Neuronal stem cell (in vitro differentiated cells): ENCODE results near the gene BCAS1.

Experiments used
- DNase-seq: peaks from one replicate; pipeline ENCODE4 v3.0.0-alpha.2; 2013; ENCODE audit warnings: low spot score
- H2AFZ ChIP-seq: one replicate; pipeline ENCODE4 v1.6.1; 2013; ENCODE audit warnings: mild to moderate bottlenecking, low read length, inconsistent platforms
- H2AK5ac ChIP-seq: 2 replicates; pipeline ENCODE4 v1.6.1; 2013; ENCODE audit warnings: low read depth, mild to moderate bottlenecking, inconsistent platforms, low read length, moderate library complexity, mixed read lengths
- H2BK120ac ChIP-seq: 2 replicates; pipeline ENCODE4 v1.6.1; 2013; ENCODE audit warnings: low read depth, mild to moderate bottlenecking, inconsistent platforms, low read length, moderate library complexity, mixed read lengths
- H2BK12ac ChIP-seq: one replicate; pipeline ENCODE4 v1.6.1; 2013; ENCODE audit warnings: low read length, inconsistent platforms
- H2BK15ac ChIP-seq: 2 replicates; pipeline ENCODE4 v1.6.1; 2013; ENCODE audit warnings: mild to moderate bottlenecking, low read length, inconsistent platforms, mixed read lengths
- H2BK5ac ChIP-seq: one replicate; pipeline ENCODE4 v1.6.1; 2013; ENCODE audit warnings: inconsistent platforms, mild to moderate bottlenecking, low read length, moderate library complexity
- H3K14ac ChIP-seq: one replicate; pipeline ENCODE4 v1.6.1; 2013; ENCODE audit warnings: low read length, inconsistent platforms
- H3K18ac ChIP-seq: 2 replicates; pipeline ENCODE4 v1.6.1; 2013; ENCODE audit warnings: low read length, inconsistent platforms
- H3K23ac ChIP-seq: 2 replicates; pipeline ENCODE4 v1.6.1; 2013; ENCODE audit warnings: low read depth, mild to moderate bottlenecking, mixed read lengths, low read length, inconsistent platforms; ENCODE audit not compliant: poor library complexity
- H3K27ac ChIP-seq: replicated peaks from 3 replicates; pipeline ENCODE4 v1.5.1; 2013; ENCODE audit warnings: low read length, inconsistent platforms
- H3K27me3 ChIP-seq, 3 experiments: 2 replicates each; pipeline ENCODE4 v1.6.1; 2013; ENCODE audit warnings: low read length in 3 of 3, mild to moderate bottlenecking in 2 of 3, inconsistent platforms in 1 of 3, low read depth in 1 of 3, mixed read lengths in 1 of 3, moderate library complexity in 1 of 3; ENCODE audit not compliant: control insufficient read depth in 3 of 3, insufficient read depth in 3 of 3
- H3K36me3 ChIP-seq, 2 donors: replicated peaks in 1 of 2; 2 replicates each; pipeline ENCODE4 v1.6.1; 2013; ENCODE audit warnings: low read length in 2 of 2; ENCODE audit not compliant: control insufficient read depth in 2 of 2, insufficient read depth in 2 of 2
- H3K4ac ChIP-seq: 2 replicates; pipeline ENCODE4 v1.6.1; 2013; ENCODE audit warnings: inconsistent platforms, mild to moderate bottlenecking, low read length, moderate library complexity
- H3K4me1 ChIP-seq, 2 donors: 1 replicate in 1 of 2; 2 replicates in 1 of 2; pipeline ENCODE4 v1.6.1; 2013; ENCODE audit warnings: low read length in 2 of 2, low read depth in 1 of 2; ENCODE audit not compliant: control insufficient read depth in 2 of 2, insufficient read depth in 1 of 2
- H3K4me2 ChIP-seq: one replicate; pipeline ENCODE4 v1.6.1; 2013; ENCODE audit warnings: mild to moderate bottlenecking, low read length, inconsistent platforms; ENCODE audit not compliant: insufficient read depth, poor library complexity, severe bottlenecking
- H3K4me3 ChIP-seq, 2 donors: 2 replicates each; pipeline ENCODE4 v1.5.1; 2013; ENCODE audit warnings: low read length in 2 of 2, mild to moderate bottlenecking in 2 of 2, inconsistent platforms in 1 of 2, moderate library complexity in 1 of 2
- H3K79me1 ChIP-seq: one replicate; pipeline ENCODE4 v1.6.1; 2013; ENCODE audit warnings: low read depth, mild to moderate bottlenecking, inconsistent platforms, low read length, moderate library complexity
- H3K9ac ChIP-seq: one replicate; pipeline ENCODE4 v1.6.1; 2013; ENCODE audit warnings: mild to moderate bottlenecking, low read depth, low read length, inconsistent platforms; ENCODE audit not compliant: poor library complexity
- H3K9me3 ChIP-seq, 2 donors: replicated peaks in 1 of 2; 2 replicates each; pipeline versions ENCODE3 to v1.6.1; 2013; ENCODE audit warnings: low read length in 2 of 2, mild to moderate bottlenecking in 2 of 2, inconsistent platforms in 1 of 2, low read depth in 1 of 2, mixed read lengths in 1 of 2, moderate library complexity in 1 of 2; ENCODE audit not compliant: control insufficient read depth in 2 of 2, insufficient read depth in 1 of 2
- H4K8ac ChIP-seq: one replicate; pipeline ENCODE4 v1.6.1; 2013; ENCODE audit warnings: low read depth, mild to moderate bottlenecking, inconsistent platforms, low read length, moderate library complexity
- H4K91ac ChIP-seq: one replicate; pipeline ENCODE4 v1.6.1; 2013; ENCODE audit warnings: low read length, low read depth, mild to moderate bottlenecking, inconsistent platforms; ENCODE audit not compliant: poor library complexity
- WGBS, 2 donors: extraction: QIAGEN DNeasy Blood & Tissue Kit; methylation state at CpG; one replicate each; pipeline ENCODE4 v1.1.7; 2013; ENCODE audit warnings: missing lambda C conversion rate in 2 of 2, mixed read lengths in 1 of 2; ENCODE audit not compliant: insufficient read length in 2 of 2, insufficient replicate concordance in 1 of 2; ENCODE audit errors: extremely low coverage in 2 of 2; 5-methylcytosine and 5-hydroxymethylcytosine counted together

Gene BCAS1

DNA sequence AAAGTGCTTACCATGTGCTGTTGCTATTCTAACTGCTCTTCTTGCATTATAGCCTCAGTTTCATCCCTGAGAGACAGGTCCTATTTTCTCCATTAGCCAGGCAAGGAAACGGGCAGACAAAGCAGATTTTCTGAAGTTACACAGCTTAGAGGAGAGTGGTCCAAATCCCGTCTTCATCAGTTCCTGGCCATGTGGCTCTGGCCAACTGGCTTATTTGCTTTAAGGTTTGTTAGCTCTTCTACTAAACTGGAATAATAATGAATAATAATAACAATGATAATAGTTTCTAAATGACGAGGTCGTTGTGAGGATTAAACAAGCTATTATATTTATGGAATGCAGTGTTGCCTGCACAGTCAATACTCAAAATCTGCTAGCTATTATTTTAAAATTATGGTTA is 35.8 kb upstream of the BCAS1 start:
- no peak overlapping the region for H2BK15ac ChIP-seq
- WGBS, 2 donors: no CpG with 5 or more reads among the region's 4 CpGs
- no peaks in the 10 kb centered on the region for H3K4me1 ChIP-seq
- no peak overlapping the region for H3K23ac ChIP-seq
- H2AFZ ChIP-seq: no peak overlapping the region
- H4K8ac ChIP-seq: no peak overlapping the region
- H2BK5ac ChIP-seq: no peak overlapping the region
- no peaks in the 10 kb centered on the region for H3K79me1 ChIP-seq
- DNase-seq: no peak
- no peak overlapping the region for H3K14ac ChIP-seq
- no peak overlapping the region for H4K91ac ChIP-seq
- H3K4me3 ChIP-seq: no peak overlapping the region
- no peak overlapping the region for H2BK12ac ChIP-seq
- H3K9me3 ChIP-seq: no peaks in the 10 kb centered on the region
- H2BK120ac ChIP-seq: no peak overlapping the region
- H3K27ac ChIP-seq: no peak overlapping the region
- H2AK5ac ChIP-seq: no peak overlapping the region
- H3K4me2 ChIP-seq: no peak overlapping the region
- H3K36me3 ChIP-seq: no peaks in the 10 kb centered on the region
- H3K9ac ChIP-seq: no peak overlapping the region
- H3K27me3 ChIP-seq: no peaks in the 10 kb centered on the region
- no peak overlapping the region for H3K4ac ChIP-seq
- H3K18ac ChIP-seq: no peak overlapping the region

DNA sequence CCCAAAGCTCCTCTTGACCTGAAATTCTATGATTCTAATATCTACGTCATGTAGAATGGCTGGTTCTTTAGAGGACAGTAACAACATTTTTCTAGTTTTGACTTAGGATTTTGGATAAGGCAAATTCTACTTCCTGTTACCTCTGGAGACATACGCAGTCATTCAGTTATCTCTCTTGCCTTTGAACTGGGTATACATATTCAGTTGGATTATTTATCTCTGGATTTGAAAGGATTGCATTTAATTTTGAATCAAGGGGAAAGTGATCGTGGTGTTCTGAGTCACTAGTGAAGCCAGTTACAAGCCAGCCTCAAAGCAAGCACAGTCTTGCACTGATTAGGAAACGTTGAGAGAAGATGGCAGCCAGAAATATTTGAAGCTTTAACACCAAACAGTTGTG is 35.3 kb upstream of the BCAS1 start:
- Histone ChIP-seq H2BK120ac (no peak overlapping the region), H3K79me1 (no peaks in the 10 kb centered on the region), H3K14ac (no peak overlapping the region), H4K8ac (no peak overlapping the region), H3K4me1 (no peaks in the 10 kb centered on the region), H2AK5ac (no peak overlapping the region), H3K9me3 (no peaks in the 10 kb centered on the region), H3K18ac (no peak overlapping the region), H3K27me3 (no peaks in the 10 kb centered on the region), H3K23ac (no peak overlapping the region), H3K27ac (no peak overlapping the region), H3K9ac (no peak overlapping the region), H3K4ac (no peak overlapping the region), H4K91ac (no peak overlapping the region), H3K4me2 (no peak overlapping the region), H2AFZ (no peak overlapping the region), H3K4me3 (no peak overlapping the region), H2BK5ac (no peak overlapping the region), H2BK15ac (no peak overlapping the region), H2BK12ac (no peak overlapping the region), H3K36me3 (no peaks in the 10 kb centered on the region)
- WGBS, 2 donors: no CpG with 5 or more reads among the region's 4 CpGs
- DNase-seq: no peak

DNA sequence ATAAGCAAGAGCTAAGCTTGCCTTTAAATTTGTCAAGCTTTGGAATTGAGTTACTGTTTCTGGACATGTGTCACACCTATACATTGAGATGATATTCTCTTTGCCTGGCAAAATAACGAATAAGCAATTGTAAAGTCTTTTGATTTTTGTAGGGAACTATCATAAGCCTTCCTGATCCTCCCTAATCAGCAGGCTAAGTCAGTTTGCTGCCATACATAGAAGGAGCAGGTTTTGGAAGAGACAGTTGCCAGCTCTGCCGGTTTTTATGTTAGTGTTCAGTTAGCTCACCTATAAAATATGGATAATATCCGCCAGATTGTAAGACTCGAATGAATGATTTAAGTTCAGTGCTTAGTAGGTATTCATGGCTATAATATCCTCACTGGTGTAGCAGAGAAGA is 34.4 kb upstream of the BCAS1 start:
- Histone ChIP-seq H2BK5ac (no peak overlapping the region), H3K18ac (no peak overlapping the region), H3K79me1 (no peaks in the 10 kb centered on the region), H2AK5ac (no peak overlapping the region), H2AFZ (no peak overlapping the region), H4K8ac (no peak overlapping the region), H3K9me3 (no peaks in the 10 kb centered on the region), H3K4me3 (no peak overlapping the region), H3K4me2 (no peak overlapping the region), H3K23ac (no peak overlapping the region), H3K4ac (no peak overlapping the region), H3K14ac (no peak overlapping the region), H2BK15ac (no peak overlapping the region), H3K27me3 (no peaks in the 10 kb centered on the region), H3K36me3 (no peaks in the 10 kb centered on the region), H2BK12ac (no peak overlapping the region), H3K9ac (no peak overlapping the region), H4K91ac (no peak overlapping the region), H3K27ac (no peak overlapping the region), H2BK120ac (no peak overlapping the region), H3K4me1 (no peaks in the 10 kb centered on the region)
- no CpG with 5 or more reads among the region's 4 CpGs for WGBS, 2 donors
- no peak for DNase-seq

DNA sequence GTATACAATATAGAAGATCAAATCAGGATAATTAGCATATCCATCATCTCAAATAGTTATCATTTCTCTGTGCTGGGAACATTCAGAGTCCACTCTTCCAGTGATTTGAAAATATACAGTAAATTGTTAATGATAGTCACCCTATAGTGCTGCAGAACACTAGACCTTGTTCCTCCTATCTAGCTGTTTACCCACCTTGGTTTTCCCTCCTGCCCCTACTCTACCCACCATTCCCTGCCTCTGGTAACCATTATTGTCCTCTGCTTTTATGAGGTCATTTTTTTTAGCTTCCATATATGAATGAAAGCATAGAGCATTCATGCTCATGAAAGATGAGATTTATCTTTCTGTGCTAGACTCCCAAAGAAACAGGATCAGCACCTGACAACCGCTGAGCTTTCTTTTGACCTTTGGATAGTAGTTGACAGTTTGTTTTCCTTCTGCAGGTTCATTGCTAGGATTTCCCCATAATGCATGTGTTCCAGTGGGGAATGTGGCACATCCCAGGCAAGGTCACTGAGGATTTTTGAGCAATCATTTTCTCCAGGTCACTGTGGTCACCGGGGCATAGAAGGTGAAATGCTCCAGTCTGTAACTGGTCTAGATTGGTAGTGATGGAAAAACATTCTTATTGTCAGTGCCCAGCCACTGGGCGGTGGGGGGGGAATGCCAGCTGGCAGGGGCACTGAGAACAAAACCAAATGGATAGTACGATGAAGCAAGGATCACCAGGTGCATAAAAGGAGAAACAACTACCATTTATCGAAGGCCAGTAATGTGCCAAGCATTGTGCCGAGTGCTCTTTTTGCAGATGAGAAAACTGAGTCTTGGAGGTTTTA is 33.6 kb upstream of the BCAS1 start:
- no peak overlapping the region for H2BK5ac ChIP-seq
- H3K23ac ChIP-seq: no peak overlapping the region
- no peak overlapping the region for H3K4ac ChIP-seq
- no CpG with 5 or more reads among the region's 6 CpGs for WGBS, 2 donors
- no peak overlapping the region for H3K9ac ChIP-seq
- H3K79me1 ChIP-seq: no peaks in the 10 kb centered on the region
- no peak for DNase-seq
- no peak overlapping the region for H3K4me2 ChIP-seq
- H4K8ac ChIP-seq: no peak overlapping the region
- no peak overlapping the region for H3K27ac ChIP-seq
- no peak overlapping the region for H3K14ac ChIP-seq
- H2AFZ ChIP-seq: no peak overlapping the region
- no peaks in the 10 kb centered on the region for H3K27me3 ChIP-seq
- H2BK15ac ChIP-seq: no peak overlapping the region
- no peak overlapping the region for H2BK12ac ChIP-seq
- H3K36me3 ChIP-seq: no peaks in the 10 kb centered on the region
- H4K91ac ChIP-seq: no peak overlapping the region
- H3K4me1 ChIP-seq: no peaks in the 10 kb centered on the region
- H2BK120ac ChIP-seq: no peak overlapping the region
- H3K9me3 ChIP-seq: no peaks in the 10 kb centered on the region
- no peak overlapping the region for H3K18ac ChIP-seq
- H3K4me3 ChIP-seq: no peak overlapping the region
- H2AK5ac ChIP-seq: no peak overlapping the region
